ENCODE data around the gene PPFIA1. TPM values are rescaled to one million over a fixed set of nuclear protein-coding genes. Genes with fewer than 3 reads are reported as not detected.

Gene PPFIA1
- total RNA-seq, 1 experiment from 2014 or later, result 63.4 TPM

DNA sequence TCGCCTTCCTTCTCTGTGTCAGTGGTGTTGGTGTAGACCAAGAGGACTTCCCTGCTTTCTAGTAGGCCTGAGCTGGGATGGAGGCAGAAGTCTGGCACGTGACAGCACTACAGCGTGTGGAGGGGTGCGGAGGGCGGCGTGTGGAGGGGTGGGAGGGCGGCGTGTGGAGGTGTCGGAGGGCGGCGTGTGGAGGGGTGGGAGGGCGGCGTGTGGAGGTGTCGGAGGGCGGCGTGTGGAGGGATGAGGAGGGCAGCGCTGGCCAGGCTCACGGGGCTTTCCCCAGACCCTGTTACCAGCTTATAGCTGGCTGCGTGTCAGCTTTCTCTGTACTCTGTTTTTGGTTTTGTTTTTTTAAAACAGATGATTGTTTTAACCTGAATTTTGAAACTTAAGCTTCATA is 82.1 kb downstream of the PPFIA1 start:
- no peak overlapping the region; a peak in 1 of 7 replicates for H3K27ac Mint-ChIP-seq
- no CpG with 5 or more reads among the region's 19 CpGs for WGBS (ENCODE audit: extremely low coverage, insufficient read length, low lambda C conversion rate)

More for the DNA sequence above, 82.1 kb downstream of the PPFIA1 start:
- no peak overlapping the region for H2BK12ac ChIP-seq (ENCODE audit: insufficient read length, low read depth, low read length)
- no peak overlapping the region for H2BK120ac ChIP-seq (ENCODE audit: low read depth, low read length, poor library complexity, severe bottlenecking)
- no peaks in the 10 kb centered on the region for H3K79me2 ChIP-seq (ENCODE audit: insufficient read depth, low read length)
- peaks cover 36 to 80% (median 67%) of the 10 kb centered on the region in 3 experiments for H3K36me3 Mint-ChIP-seq (ENCODE audit: insufficient read depth in 1 of 3, low read depth in 3 of 3)
- H2AK5ac ChIP-seq (ENCODE audit: insufficient read length, low read length), result no peak overlapping the region
- no peak overlapping the region for H3K23ac ChIP-seq (ENCODE audit: insufficient read length, low read depth, low read length)
- H3K79me1 ChIP-seq (ENCODE audit: insufficient read depth, low read depth, low read length, poor library complexity, severe bottlenecking), result peaks cover 4% of the 10 kb centered on the region
- H3K27me3 Mint-ChIP-seq (ENCODE audit: low read depth), result no peaks in the 10 kb centered on the region
- no peaks in the 10 kb centered on the region for H3K4me1 ChIP-seq (ENCODE audit: insufficient read depth, low read length)
- H3K9ac ChIP-seq (ENCODE audit: extremely low read depth, insufficient read length, low read length), result no peak overlapping the region
- H3K56ac ChIP-seq (ENCODE audit: insufficient read length, low read depth, low read length), result no peak overlapping the region
- H3K18ac ChIP-seq (ENCODE audit: insufficient read length, low read depth, low read length), result no peak overlapping the region
- no peak overlapping the region for H3K4ac ChIP-seq (ENCODE audit: low read depth, low read length)
- TF ChIP-seq, protein P1, sequence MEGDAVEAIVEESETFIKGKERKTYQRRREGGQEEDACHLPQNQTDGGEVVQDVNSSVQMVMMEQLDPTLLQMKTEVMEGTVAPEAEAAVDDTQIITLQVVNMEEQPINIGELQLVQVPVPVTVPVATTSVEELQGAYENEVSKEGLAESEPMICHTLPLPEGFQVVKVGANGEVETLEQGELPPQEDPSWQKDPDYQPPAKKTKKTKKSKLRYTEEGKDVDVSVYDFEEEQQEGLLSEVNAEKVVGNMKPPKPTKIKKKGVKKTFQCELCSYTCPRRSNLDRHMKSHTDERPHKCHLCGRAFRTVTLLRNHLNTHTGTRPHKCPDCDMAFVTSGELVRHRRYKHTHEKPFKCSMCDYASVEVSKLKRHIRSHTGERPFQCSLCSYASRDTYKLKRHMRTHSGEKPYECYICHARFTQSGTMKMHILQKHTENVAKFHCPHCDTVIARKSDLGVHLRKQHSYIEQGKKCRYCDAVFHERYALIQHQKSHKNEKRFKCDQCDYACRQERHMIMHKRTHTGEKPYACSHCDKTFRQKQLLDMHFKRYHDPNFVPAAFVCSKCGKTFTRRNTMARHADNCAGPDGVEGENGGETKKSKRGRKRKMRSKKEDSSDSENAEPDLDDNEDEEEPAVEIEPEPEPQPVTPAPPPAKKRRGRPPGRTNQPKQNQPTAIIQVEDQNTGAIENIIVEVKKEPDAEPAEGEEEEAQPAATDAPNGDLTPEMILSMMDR (conservative IDR thresholded peaks at IDR 0.05), result no peak
- no peaks in the 10 kb centered on the region for H3K23me2 ChIP-seq (ENCODE audit: insufficient read length, low read depth, low read length, poor library complexity, severe bottlenecking)
- H4K5ac ChIP-seq (ENCODE audit: insufficient read length, low read depth, low read length), result no peak overlapping the region
- no peaks in the 10 kb centered on the region for H3K4me1 Mint-ChIP-seq
- no peak overlapping the region for H2AFZ ChIP-seq (ENCODE audit: low read length)
- H3K4me2 ChIP-seq (ENCODE audit: insufficient read depth, insufficient read length, low read length), result no peak overlapping the region
- no peaks in the 10 kb centered on the region for H3K9me3 ChIP-seq (ENCODE audit: control insufficient read depth, low read depth, low read length)
- no peak overlapping the region for H3K27ac ChIP-seq (ENCODE audit: insufficient read length, low read depth, low read length)
- no peaks in the 10 kb centered on the region for H3K27me3 ChIP-seq (ENCODE audit: insufficient read depth, low read length)
- H3K9me3 Mint-ChIP-seq, result no peaks in the 10 kb centered on the region
- no peak overlapping the region for H3K4me3 Mint-ChIP-seq
- no peak overlapping the region for H2BK20ac ChIP-seq (ENCODE audit: low read depth, low read length, poor library complexity, severe bottlenecking)
- no peak overlapping the region for H2BK15ac ChIP-seq (ENCODE audit: low read depth, low read length)
- no peak overlapping the region for H2BK5ac ChIP-seq (ENCODE audit: insufficient read length, low read length)
- H4K20me1 ChIP-seq (ENCODE audit: control insufficient read depth, insufficient read depth, insufficient read length), result no peaks in the 10 kb centered on the region
- DNase-seq, result no peak
- no peak overlapping the region for H3K14ac ChIP-seq (ENCODE audit: insufficient read depth, low read length)
- no peak overlapping the region for H4K91ac ChIP-seq (ENCODE audit: insufficient read length, low read depth, low read length)
- no peak overlapping the region for H3T11ph ChIP-seq (ENCODE audit: low read length)
- no peak overlapping the region for H4K8ac ChIP-seq (replicated peaks; ENCODE audit: insufficient read length, low read depth, low read length)

Measured in H9 (cell line).